ENCODE measurements around the gene GTPBP3. TPM values are rescaled to one million over a fixed set of nuclear protein-coding genes. Genes with fewer than 3 reads are reported as not detected.

Gene GTPBP3
- total RNA-seq, 3 donors from 2014 or later, result 96.4 to 122 (median 106) TPM

DNA sequence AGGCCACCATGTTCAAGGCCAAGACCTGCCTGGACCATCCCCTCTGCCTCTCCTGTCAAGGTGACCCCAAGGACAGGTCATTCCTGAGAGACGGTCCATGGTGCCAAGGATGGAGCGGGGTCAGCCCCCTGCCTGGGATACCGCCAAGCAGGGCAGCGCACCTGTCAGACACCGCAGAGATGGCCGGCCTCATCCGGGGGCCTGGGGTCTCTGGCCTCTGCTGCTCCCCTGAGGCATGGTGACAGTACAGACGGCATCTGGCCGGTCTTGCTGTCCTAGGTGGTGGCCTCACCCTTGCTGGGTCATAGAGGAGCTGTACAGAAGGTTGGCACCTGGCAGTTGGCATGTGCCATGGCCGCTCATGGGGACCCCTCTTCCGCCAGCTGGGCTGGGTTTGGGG is 16.9 kb upstream of the GTPBP3 start:
- H3K27me3 Mint-ChIP-seq (ENCODE audit: low read depth), result no peaks in the 10 kb centered on the region
- H3K4me3 Mint-ChIP-seq, result no peak overlapping the region
- H3K9me3 Mint-ChIP-seq, result no peaks in the 10 kb centered on the region
- peaks cover 5% of the 10 kb centered on the region for H3K4me1 Mint-ChIP-seq (ENCODE audit: low read depth)
- peaks cover 15% of the 10 kb centered on the region for H3K36me3 Mint-ChIP-seq (ENCODE audit: insufficient read depth)
- no peak for DNase-seq
- ATAC-seq, result no peak

DNA sequence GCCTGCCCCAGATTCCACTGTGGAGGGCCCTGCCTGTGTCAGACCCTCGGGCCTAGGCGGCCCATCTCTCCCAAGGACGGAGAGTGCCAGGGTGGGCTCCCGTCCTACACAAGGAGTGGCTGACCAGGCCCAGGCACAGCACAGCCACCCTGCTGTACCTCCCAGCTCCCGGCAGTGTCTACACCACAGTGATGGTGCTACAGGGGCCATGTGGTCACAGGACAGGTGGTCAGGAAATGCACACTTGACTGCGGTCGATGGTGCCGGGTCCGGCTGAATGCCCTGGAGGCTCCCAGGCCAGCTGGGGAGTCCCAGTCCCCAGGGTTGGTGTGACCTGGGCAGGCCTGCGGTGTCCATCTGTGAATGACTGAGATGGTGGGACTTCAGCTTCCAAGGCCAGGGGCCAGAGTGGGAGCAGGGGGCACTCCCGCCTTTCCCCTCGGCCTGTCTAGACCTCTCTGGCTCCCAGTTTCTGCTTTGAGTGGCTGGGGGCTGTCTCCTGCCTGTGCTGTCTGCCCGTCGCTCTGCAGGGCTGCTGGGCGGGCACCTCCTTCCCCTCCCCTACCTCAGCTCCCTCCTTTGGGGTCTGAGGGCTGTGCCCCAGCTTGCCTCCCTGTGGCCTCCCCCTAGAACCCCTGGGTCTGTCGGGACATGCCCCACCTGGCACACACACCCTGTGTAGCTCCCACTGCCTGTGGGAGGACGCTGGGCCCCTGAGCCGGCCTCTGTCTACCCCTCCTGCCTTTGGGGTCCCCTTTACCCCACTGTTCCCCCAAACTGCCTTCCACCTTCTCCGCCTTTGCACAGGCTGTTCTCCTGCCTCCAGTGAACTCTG is 15.5 kb upstream of the GTPBP3 start:
- no peaks in the 10 kb centered on the region for H3K27me3 Mint-ChIP-seq (ENCODE audit: low read depth)
- peaks cover 5% of the 10 kb centered on the region for H3K4me1 Mint-ChIP-seq (ENCODE audit: low read depth)
- DNase-seq (no peak), ATAC-seq (no peak)
- H3K9me3 Mint-ChIP-seq, result no peaks in the 10 kb centered on the region
- no peak overlapping the region for H3K4me3 Mint-ChIP-seq
- H3K36me3 Mint-ChIP-seq (ENCODE audit: insufficient read depth), result peaks cover 7% of the 10 kb centered on the region

DNA sequence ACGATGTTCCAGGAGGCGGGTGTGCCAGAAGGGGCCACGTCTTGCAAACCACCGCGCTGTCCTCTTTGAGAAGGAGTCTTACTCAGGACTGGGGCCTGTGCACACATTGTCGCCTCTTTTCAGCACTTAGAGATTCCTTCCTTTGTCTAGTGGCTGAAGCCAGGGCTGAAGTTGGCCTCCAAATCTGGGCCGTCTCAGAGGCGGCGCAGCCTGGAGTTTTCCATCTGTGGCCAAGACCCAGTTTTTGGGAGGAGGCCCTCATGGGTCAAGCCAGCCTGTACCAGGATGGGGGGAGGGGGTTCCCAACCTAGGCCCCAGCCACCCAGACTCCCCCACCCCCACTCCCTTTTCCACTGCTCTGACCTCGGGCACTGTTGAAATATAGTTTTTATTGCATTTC is 14.5 kb upstream of the GTPBP3 start:
- no peak for DNase-seq
- no peak for ATAC-seq
- Mint-ChIP-seq H3K27me3 (ENCODE audit: low read depth) (no peaks in the 10 kb centered on the region), H3K4me3 (no peak overlapping the region), H3K36me3 (ENCODE audit: insufficient read depth) (peaks cover 7% of the 10 kb centered on the region), H3K4me1 (ENCODE audit: low read depth) (peaks cover 6% of the 10 kb centered on the region), H3K9me3 (no peaks in the 10 kb centered on the region)

DNA sequence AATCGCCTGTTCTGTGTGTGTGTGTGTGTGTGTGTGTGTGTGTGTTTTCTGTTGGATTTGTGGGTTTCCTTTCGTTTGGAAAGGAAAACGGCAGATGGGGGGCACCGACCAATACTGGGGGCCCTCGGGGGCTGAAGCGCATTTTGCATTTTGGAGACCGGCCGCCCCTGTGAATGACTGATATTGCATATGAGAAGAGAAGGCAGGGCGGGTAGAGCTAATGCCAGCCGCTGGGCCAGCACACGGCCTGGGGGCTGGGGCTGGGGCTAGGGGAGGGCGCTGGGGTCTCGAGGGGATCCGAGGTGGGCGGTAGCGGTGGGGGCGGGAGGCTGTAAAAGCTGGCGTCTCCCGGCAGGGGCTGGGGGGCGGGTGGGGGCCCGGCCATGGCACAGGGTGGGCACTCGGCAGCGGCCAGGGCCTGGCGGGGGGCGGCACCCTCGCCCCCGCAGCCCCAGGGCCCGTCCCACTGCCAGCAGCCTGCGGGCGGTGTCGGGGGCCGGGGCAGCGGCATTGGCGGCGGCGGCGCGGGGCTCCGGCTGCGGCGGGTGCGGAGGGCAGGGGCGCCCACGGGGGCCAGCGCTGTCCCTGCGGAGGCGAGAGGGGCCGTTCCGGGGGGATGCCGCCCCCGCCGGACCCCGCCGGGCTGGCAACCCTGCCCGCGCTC is 13.9 kb upstream of the GTPBP3 start:
- peaks cover 7% of the 10 kb centered on the region for H3K36me3 Mint-ChIP-seq (ENCODE audit: insufficient read depth)
- DNase-seq (no peak), ATAC-seq (peak in 1 of 2 donors; percentile 15)
- H3K4me3 Mint-ChIP-seq, result no peak overlapping the region
- H3K9me3 Mint-ChIP-seq, result no peaks in the 10 kb centered on the region
- peaks cover 6% of the 10 kb centered on the region for H3K4me1 Mint-ChIP-seq (ENCODE audit: low read depth)
- H3K27me3 Mint-ChIP-seq (ENCODE audit: low read depth), result no peaks in the 10 kb centered on the region

DNA sequence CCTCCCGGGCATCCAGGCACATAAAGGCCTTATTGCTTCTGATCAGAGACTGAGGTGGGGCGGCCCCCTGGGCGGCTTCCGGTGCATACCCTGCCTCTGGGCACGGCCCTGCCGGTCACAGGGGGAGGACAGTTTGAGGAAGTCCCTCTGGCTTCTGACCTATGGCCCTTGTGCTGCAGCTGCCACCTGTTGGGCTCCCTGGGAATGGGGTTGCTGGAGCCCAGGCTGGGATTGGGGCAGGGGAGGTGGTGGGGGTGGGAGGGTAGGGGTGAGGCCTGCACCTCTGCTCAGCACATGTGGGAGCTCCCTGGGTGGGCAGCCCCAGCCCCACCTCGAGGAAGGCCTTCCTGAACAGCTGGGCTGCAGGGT is 13.4 kb upstream of the GTPBP3 start:
- H3K4me3 Mint-ChIP-seq, result no peak overlapping the region
- DNase-seq (no peak), ATAC-seq (peak in 1 of 2 donors; percentile 13)
- H3K36me3 Mint-ChIP-seq (ENCODE audit: insufficient read depth), result peaks cover 7% of the 10 kb centered on the region
- no peaks in the 10 kb centered on the region for H3K9me3 Mint-ChIP-seq
- H3K27me3 Mint-ChIP-seq (ENCODE audit: low read depth), result no peaks in the 10 kb centered on the region
- peaks cover 6% of the 10 kb centered on the region for H3K4me1 Mint-ChIP-seq (ENCODE audit: low read depth)

DNA sequence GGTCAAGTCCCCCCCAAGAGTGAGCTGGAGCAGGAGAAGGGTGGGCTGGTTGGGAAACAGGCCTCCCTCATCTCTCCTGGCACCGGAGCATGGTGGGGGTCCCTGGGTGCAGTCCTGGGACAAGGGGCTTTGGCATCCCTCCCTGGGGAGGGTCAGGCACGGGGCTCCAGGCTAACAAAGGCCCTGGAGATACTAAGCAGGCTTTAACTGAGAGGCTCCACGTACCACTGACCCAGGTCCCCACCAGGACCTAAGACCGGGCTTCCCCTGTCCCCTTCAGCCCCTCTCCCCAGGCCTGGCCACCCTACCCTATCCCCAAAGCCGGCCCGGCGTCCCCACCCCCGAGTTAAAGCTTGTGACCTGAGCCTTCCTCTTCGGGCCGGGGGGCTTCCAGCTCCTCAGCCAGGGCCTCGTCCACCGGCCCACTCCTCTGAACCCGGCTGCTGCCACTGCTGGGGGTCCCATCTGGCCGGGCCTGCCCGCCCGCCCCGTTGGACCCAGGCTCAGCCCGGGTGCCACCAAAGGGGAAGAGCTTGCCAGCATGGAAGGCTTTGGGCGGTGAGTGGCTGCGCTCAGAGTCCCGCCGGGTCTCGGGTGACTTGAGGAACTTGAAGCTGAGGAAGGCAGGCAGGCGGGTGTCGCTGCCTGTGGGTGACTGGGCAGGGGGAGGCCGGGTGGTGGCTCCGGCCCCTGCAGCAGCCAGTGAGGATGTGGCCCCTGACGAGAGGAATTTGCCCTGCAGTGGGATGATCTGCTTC is 12.8 kb upstream of the GTPBP3 start:
- ATAC-seq, result no peak

DNA sequence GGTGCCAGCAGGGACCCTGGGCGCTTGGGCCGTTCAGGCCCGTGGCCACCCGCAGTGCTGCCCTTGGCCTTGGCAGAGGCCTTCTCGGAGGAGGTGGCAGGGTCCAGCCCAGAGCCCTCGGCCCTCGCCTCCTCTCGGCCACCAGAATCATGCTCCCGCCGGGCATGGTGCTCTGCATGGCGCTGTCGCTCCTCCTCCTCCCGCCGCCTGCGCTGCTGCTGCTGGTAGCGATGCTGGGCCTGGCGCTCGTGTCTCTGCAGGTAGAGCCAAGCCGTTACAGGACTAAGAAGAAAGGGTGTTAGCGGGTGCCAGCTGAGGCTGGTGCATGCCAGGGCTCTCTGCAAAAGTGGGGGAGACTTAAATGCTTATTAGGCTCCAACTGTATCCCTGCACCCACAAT is 12.2 kb upstream of the GTPBP3 start:
- Mint-ChIP-seq H3K4me3 (no peak overlapping the region), H3K4me1 (ENCODE audit: low read depth) (peaks cover 11% of the 10 kb centered on the region), H3K27me3 (ENCODE audit: low read depth) (peaks cover 2% of the 10 kb centered on the region), H3K36me3 (ENCODE audit: insufficient read depth) (peaks cover 4% of the 10 kb centered on the region), H3K9me3 (no peaks in the 10 kb centered on the region)
- DNase-seq, result no peak
- no peak for ATAC-seq

More for the DNA sequence above, 12.8 kb upstream of the GTPBP3 start:
- H3K36me3 Mint-ChIP-seq (ENCODE audit: insufficient read depth), result peaks cover 7% of the 10 kb centered on the region
- no peak for DNase-seq
- no peaks in the 10 kb centered on the region for H3K9me3 Mint-ChIP-seq
- H3K27me3 Mint-ChIP-seq (ENCODE audit: low read depth), result no peaks in the 10 kb centered on the region
- H3K4me3 Mint-ChIP-seq, result no peak overlapping the region
- peaks cover 8% of the 10 kb centered on the region for H3K4me1 Mint-ChIP-seq (ENCODE audit: low read depth)

DNA sequence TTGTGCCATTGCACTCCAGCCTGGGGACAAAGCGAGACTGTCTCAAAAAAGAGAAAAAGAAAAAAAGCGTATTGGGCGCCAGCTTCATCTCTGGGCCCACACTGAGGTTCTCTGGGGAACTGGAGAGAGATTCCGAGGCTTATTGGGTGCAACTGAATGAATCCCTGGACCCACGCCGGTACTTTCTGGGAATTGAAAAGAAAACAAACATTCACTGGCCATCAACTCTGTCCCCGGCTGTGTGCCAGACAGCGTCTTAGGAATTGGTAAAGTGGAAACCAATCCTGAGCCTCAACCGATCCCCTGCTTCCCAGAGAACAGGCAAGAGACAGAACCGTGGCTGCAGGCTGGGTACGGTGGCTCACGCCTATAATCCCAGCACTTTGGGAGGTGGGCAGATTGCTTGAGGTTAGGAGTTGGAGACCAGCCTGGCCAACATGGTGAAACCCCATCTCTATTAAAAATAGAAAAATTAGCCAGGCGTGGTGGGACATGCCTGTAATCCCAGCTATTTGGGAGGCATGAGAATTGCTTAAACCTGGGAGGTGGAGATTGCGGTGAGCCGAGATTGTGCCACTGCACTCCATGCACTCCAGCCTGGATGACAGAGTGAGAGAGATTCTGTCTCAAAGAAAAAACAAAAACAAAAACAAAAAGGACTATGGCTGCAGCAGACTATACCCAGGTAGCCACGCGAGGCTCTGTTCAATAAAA is 11.3 kb upstream of the GTPBP3 start:
- no peak overlapping the region for H3K4me3 Mint-ChIP-seq

DNA sequence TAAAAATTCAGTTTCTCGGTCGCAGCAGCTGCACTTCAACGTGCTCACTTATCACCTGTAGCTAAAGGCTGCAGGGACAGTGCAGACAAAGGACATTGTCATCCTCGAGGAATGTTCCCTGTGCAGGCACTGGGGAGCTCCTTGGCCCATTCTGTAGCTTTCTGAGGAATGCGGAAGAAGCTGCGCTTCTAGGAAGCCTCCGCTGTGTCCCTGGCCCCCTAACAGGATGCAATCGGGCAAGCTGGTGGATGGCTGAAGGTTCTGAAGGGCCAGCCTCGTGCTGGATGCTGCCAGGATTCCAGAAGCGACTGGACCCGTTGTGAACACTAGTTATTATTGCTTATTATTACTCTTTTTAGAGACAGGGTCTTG is 10.8 kb upstream of the GTPBP3 start:
- H3K27me3 Mint-ChIP-seq (ENCODE audit: low read depth), result peaks cover 2% of the 10 kb centered on the region
- no peaks in the 10 kb centered on the region for H3K9me3 Mint-ChIP-seq
- ATAC-seq (no peak), DNase-seq (no peak)
- H3K4me3 Mint-ChIP-seq, result no peak overlapping the region
- peaks cover 13% of the 10 kb centered on the region for H3K4me1 Mint-ChIP-seq (ENCODE audit: low read depth)
- H3K36me3 Mint-ChIP-seq (ENCODE audit: insufficient read depth), result no peaks in the 10 kb centered on the region

More for the DNA sequence above, 11.3 kb upstream of the GTPBP3 start:
- Mint-ChIP-seq H3K9me3 (no peaks in the 10 kb centered on the region), H3K4me1 (ENCODE audit: low read depth) (peaks cover 13% of the 10 kb centered on the region), H3K36me3 (ENCODE audit: insufficient read depth) (no peaks in the 10 kb centered on the region), H3K27me3 (ENCODE audit: low read depth) (peaks cover 2% of the 10 kb centered on the region)
- ATAC-seq (no peak), DNase-seq (no peak)

DNA sequence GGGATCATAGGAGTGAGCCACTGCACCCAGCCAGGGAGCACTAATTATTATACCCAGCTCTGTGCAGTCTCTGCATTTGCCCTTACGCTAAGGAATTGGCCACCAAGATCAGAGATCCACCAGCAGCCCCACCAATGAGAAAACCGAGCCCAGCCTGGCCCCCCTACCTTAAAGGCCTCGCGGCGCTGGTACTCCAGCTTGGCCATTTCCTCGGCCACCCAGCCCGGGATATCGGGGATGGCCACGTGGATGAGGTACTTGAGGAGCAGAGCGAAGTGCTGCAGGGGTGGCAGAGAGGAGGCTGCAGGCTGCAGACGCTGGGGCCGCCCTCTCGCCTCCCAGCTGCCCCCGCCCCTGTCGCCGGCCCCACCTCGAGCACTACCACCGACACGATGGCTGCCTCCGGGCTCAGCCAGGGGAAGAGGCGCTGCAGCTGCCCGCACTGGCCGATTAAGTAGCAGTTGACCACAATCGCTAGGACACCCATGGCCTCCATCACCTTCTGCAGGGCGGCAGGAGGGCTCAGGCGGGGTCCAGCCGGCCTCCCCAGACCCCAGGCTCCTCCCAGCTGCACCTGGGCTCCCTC is 10.2 kb upstream of the GTPBP3 start:
- Mint-ChIP-seq H3K9me3 (no peaks in the 10 kb centered on the region), H3K27me3 (ENCODE audit: low read depth) (peaks cover 2% of the 10 kb centered on the region), H3K36me3 (ENCODE audit: insufficient read depth) (no peaks in the 10 kb centered on the region), H3K4me1 (ENCODE audit: low read depth) (peaks cover 13% of the 10 kb centered on the region), H3K4me3 (peak overlapping the region; percentile 20)
- ATAC-seq (no peak), DNase-seq (no peak)

DNA sequence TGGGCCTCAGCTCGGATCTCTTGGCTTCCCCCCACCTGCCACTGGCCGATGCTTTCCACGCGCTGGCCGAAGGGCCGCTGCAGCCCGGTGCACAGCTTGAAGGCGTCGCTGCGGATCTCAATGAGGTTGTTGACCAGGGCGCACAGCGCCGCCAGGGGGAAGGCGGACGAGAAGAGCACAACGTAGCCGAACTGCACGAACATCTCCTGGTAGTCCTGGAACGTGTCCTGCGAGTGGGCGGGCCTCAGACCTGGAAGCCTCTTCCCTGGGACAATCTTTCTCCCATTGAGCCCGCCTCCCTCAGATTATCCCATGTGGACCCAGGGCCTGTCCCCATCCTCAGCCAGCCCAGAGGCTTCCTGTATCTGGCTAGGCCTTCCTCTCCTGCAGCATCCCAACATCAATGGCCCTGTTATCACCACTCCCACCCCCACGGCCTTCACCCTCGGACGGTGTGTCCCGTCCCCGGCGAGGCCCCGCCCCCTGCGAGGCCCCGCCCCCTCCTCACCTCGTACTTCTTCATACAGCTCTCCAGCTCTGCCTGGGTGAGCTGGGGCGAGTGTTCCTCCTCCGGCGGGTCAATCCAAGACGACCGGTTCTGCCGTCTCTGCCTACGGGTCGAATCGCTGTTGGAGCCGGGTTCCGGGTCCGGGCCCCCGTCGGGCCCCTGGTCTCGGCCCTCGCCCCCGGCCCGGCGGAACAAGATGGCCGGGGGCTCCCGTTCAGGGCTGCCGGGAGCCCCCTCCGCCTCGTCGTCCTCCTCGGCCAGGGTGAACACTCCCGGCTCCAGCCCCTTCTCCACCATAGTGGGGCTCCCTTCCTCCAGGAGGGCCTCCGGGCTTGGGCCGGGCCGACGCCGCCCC is 9.5 kb upstream of the GTPBP3 start:
- peak; percentile 64 to 66 for ATAC-seq
- no peaks in the 10 kb centered on the region for H3K36me3 Mint-ChIP-seq (ENCODE audit: insufficient read depth)
- peak overlapping the region; percentile 75 for H3K4me3 Mint-ChIP-seq
- H3K4me1 Mint-ChIP-seq (ENCODE audit: low read depth), result peaks cover 10% of the 10 kb centered on the region
- peaks cover 2% of the 10 kb centered on the region for H3K27me3 Mint-ChIP-seq (ENCODE audit: low read depth)
- H3K9me3 Mint-ChIP-seq, result no peaks in the 10 kb centered on the region
- DNase-seq, result peak; percentile 50

DNA sequence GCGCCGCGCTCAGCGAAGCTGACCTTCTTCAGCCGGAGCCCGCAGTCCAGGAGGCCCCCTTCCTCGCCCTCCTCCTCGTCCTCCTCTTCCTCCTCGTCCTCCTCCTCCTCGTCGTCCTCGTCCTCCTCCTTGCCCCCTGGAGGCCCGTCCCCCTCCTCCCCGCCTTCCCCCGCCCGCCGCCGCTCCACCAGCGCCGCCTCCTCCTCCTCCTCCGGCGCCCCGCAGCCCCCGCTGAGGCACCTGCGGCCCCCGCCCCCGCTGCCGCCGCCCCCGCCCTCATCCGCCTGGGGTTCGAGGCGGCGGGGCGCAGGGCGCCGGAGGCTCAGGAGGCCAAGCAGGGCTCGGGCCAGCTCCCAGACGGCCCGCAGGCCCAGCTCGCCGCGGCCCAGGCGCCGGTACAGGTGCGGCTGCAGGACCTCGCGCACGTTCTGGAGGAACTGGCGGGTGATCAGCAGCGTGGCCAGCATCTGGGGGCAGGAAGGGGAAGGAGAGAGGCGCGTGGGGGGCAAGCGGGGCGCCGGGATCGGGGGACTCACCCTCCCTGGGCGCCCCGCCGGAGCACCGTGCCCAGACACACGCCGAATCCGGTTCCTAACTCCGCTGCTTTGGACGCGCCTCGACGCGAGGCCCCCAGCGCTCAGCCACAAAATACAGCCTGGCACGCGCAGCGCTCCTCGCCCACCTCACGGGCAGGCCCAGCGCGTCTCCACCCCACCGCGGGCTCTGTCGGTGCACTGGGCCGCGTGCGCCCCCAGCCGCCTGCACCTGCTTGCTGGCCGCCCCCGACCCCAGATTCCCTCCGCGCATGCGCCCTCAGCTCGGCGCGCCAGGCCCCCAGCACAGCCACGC is 8.6 kb upstream of the GTPBP3 start:
- Mint-ChIP-seq H3K4me1 (ENCODE audit: low read depth) (peaks cover 14% of the 10 kb centered on the region), H3K4me3 (peak overlapping the region; percentile 75), H3K36me3 (ENCODE audit: insufficient read depth) (no peaks in the 10 kb centered on the region), H3K27me3 (ENCODE audit: low read depth) (peaks cover 2% of the 10 kb centered on the region), H3K9me3 (no peaks in the 10 kb centered on the region)
- peak; percentile 51 for DNase-seq
- ATAC-seq, result peak; percentile 24 to 35
